Measurements from ENCODE around the gene SMYD3.

SMYD3 gene

GRCh38 chr1:246034630-246035029 lies 472.4 kb downstream of the SMYD3 start:
- H3K9me3 ChIP-seq (ENCODE audit: control insufficient read depth, insufficient read depth, low read depth, low read length): no peaks in the 10 kb centered on the region
- ChIA-PET CTCF (no interaction called here), POLR2A (no interaction called here)
- no peak overlapping the region for H3K4me3 ChIP-seq (ENCODE audit: low read depth, low read length)
- TF ChIP-seq ZNF266 (tag by site-specific recombination; IDR thresholded peaks at IDR 0.05; ENCODE audit: low read depth) (no peak), ZNF623 (tag by site-specific recombination; IDR thresholded peaks at IDR 0.05) (no peak), KLF8 (tag by site-specific recombination; IDR thresholded peaks at IDR 0.05) (no peak), MZF1 (tag by site-specific recombination; IDR thresholded peaks at IDR 0.05; ENCODE audit: borderline replicate concordance) (no peak), TSHZ1 (tag by site-specific recombination; IDR thresholded peaks at IDR 0.05; ENCODE audit: borderline replicate concordance) (no peak), HOXA7 (CRISPR knock-in tag; IDR thresholded peaks at IDR 0.05; ENCODE audit: borderline replicate concordance) (no peak), ZBTB21 (tag by site-specific recombination; IDR thresholded peaks at IDR 0.05) (no peak), MYNN (tag by site-specific recombination; IDR thresholded peaks at IDR 0.05; ENCODE audit: borderline replicate concordance) (no peak), SP3 (tag by site-specific recombination; IDR thresholded peaks at IDR 0.05) (no peak)
- H3K4me1 ChIP-seq (ENCODE audit: control insufficient read depth, insufficient read depth, low read length): no peaks in the 10 kb centered on the region
- no peaks in the 10 kb centered on the region for H3K36me3 ChIP-seq (ENCODE audit: control insufficient read depth in 2 of 2, insufficient read depth in 1 of 2, low read length in 2 of 2)
- no peak overlapping the region for H3K27ac ChIP-seq (ENCODE audit: extremely low read depth, low read depth, low read length)

GRCh38 chr1:246032984-246033383 lies 474.1 kb downstream of the SMYD3 start:
- CTCF ChIA-PET: no interaction called here
- Histone ChIP-seq H3K4me1 (ENCODE audit: control insufficient read depth, insufficient read depth, low read length) (no peaks in the 10 kb centered on the region), H3K4me3 (ENCODE audit: low read depth, low read length) (no peak overlapping the region), H3K36me3 (ENCODE audit: control insufficient read depth in 2 of 2, insufficient read depth in 1 of 2, low read length in 2 of 2) (no peaks in the 10 kb centered on the region), H3K27ac (ENCODE audit: extremely low read depth, low read depth, low read length) (no peak overlapping the region), H3K9me3 (ENCODE audit: control insufficient read depth, insufficient read depth, low read depth, low read length) (no peaks in the 10 kb centered on the region)
- POLR2A ChIA-PET: no interaction called here
- no peak for TF ChIP-seq ZNF169 (tag by site-specific recombination; IDR thresholded peaks at IDR 0.05)
- TF ChIP-seq TSHZ1 (tag by site-specific recombination; IDR thresholded peaks at IDR 0.05; ENCODE audit: borderline replicate concordance): no peak
- TF ChIP-seq MZF1 (tag by site-specific recombination; IDR thresholded peaks at IDR 0.05; ENCODE audit: borderline replicate concordance): no peak
- no peak for TF ChIP-seq ZNF776 (tag by site-specific recombination; IDR thresholded peaks at IDR 0.05; ENCODE audit: borderline replicate concordance)
- no peak for TF ChIP-seq ZSCAN16 (tag by site-specific recombination; IDR thresholded peaks at IDR 0.05)
- TF ChIP-seq ZFP41 (tag by site-specific recombination; IDR thresholded peaks at IDR 0.05; ENCODE audit: borderline replicate concordance): no peak
- TF ChIP-seq SP2 (tag by site-specific recombination; IDR thresholded peaks at IDR 0.05): no peak
- TF ChIP-seq ZNF704 (tag by site-specific recombination; IDR thresholded peaks at IDR 0.05): no peak
- TF ChIP-seq KLF1 (tag by site-specific recombination; IDR thresholded peaks at IDR 0.05): no peak
- TF ChIP-seq ZNF121 (tag by site-specific recombination; IDR thresholded peaks at IDR 0.05): no peak
- TF ChIP-seq ZNF302 (tag by site-specific recombination; IDR thresholded peaks at IDR 0.05; ENCODE audit: low read depth): no peak
- TF ChIP-seq ZNF626 (tag by site-specific recombination; IDR thresholded peaks at IDR 0.05): no peak
- TF ChIP-seq ZNF501 (tag by site-specific recombination; IDR thresholded peaks at IDR 0.05): no peak
- TF ChIP-seq GLI4 (tag by site-specific recombination; IDR thresholded peaks at IDR 0.05): no peak
- TF ChIP-seq ZBTB20 (tag by site-specific recombination; IDR thresholded peaks at IDR 0.05): no peak
- no peak for TF ChIP-seq ZSCAN18 (tag by site-specific recombination; IDR thresholded peaks at IDR 0.05)
- TF ChIP-seq ZNF677 (tag by site-specific recombination; IDR thresholded peaks at IDR 0.05): no peak
- TF ChIP-seq ZNF266 (tag by site-specific recombination; IDR thresholded peaks at IDR 0.05; ENCODE audit: low read depth): no peak
